K562 (cell line): Measurements from ENCODE around the gene OR2Z1. TPM values are rescaled to one million over a fixed set of nuclear protein-coding genes. Genes with fewer than 3 reads are reported as not detected.

Experiments used
- ATAC-seq: fragments of 200-7000 bp; cut with Tn5 transposase; 3 replicates; pipeline ENCODE4 v1.9.1; 2020; ENCODE audit warnings: moderate library complexity
- BruUV-seq: library from RNA; stranded (reverse); fragments of 400-500 nt; replicated peaks from 2 replicates; lab custom pipeline; 2021; lab: Mats Ljungman, UMichigan
- CTCF ChIA-PET: fragments of 300-600 bp; formaldehyde crosslinking; extraction: SDS; loops from one replicate; lab custom pipeline; 2021; ENCODE audit warnings: low intra/inter-chr PET ratio; lab: Yijun Ruan, JAX
- POLR2A ChIA-PET: fragments of 300-600, 350-650 bp; sonication (Branson Sonifier 250); formaldehyde crosslinking; extraction: SDS; loops from one replicate; lab custom pipeline; 2021; ENCODE audit warnings: antibody characterized with exemption, inconsistent platforms; lab: Yijun Ruan, JAX
- DNase-seq, 4 experiments: peaks; one replicate each; pipeline versions ENCODE4 v3.0.0 to v3.0.0-alpha.2; 2011 to 2018; ENCODE audit warnings: low spot score in 3 of 4, mixed read lengths in 3 of 4; ENCODE audit errors: extremely low read depth in 1 of 4
- FAIRE-seq: peaks from 2 replicates; lab custom pipeline; 2011; peaks lifted over from hg19 to GRCh38; lab: Jason Lieb, UNC
- H2AFZ ChIP-seq: 2 replicates; pipeline ENCODE4 v1.6.0; 2011; ENCODE audit warnings: low read depth, low read length, control low read depth, inconsistent platforms
- H3K27ac ChIP-seq: fragments of 200-600 bp; 3 replicates; pipeline ENCODE4 v1.8.0; 2011; ENCODE audit warnings: low read depth, mild to moderate bottlenecking, control low read depth, inconsistent platforms, low read length, moderate library complexity, mixed read lengths; ENCODE audit errors: extremely low read depth
- H3K27me3 ChIP-seq, 2 experiments: fragments of 300-600 bp in 1 of 2; 2 replicates in 1 of 2; 3 replicates in 1 of 2; pipeline versions ENCODE4 v1.6.0 to v1.8.0; 2011; ENCODE audit warnings: inconsistent platforms in 2 of 2, low read length in 2 of 2, mild to moderate bottlenecking in 1 of 2, mixed read lengths in 1 of 2, moderate library complexity in 1 of 2; ENCODE audit not compliant: control insufficient read depth in 2 of 2, insufficient read depth in 2 of 2
- H3K36me3 ChIP-seq: fragments of 300-600 bp; 3 replicates; pipeline ENCODE4 v1.8.0; 2011; ENCODE audit warnings: mild to moderate bottlenecking, low read length, inconsistent platforms; ENCODE audit not compliant: control insufficient read depth, insufficient read depth
- H3K4me1 ChIP-seq, 2 experiments: fragments of 200-600 bp in 1 of 2; replicated peaks in 1 of 2; 2 replicates in 1 of 2; 3 replicates in 1 of 2; pipeline versions ENCODE4 v1.5.1 to v1.8.0; 2011; ENCODE audit warnings: inconsistent platforms in 2 of 2, low read length in 2 of 2, mild to moderate bottlenecking in 1 of 2, mixed read lengths in 1 of 2, moderate library complexity in 1 of 2; ENCODE audit not compliant: control insufficient read depth in 2 of 2, insufficient read depth in 2 of 2
- H3K4me2 ChIP-seq: 2 replicates; pipeline ENCODE4 v1.6.1; 2011; ENCODE audit warnings: low read length, control low read depth, inconsistent platforms, mixed read lengths; ENCODE audit not compliant: insufficient read depth
- H3K4me3 ChIP-seq: fragments of 200-600 bp; sonication (generic), shearing (Covaris generic); 2 replicates; pipeline ENCODE4 v1.5.1; 2016; ENCODE audit warnings: control low read depth, inconsistent platforms
- H3K79me2 ChIP-seq: fragments of 200-600 bp; 3 replicates; pipeline ENCODE4 v1.8.0; 2011; ENCODE audit warnings: low read length, inconsistent platforms; ENCODE audit not compliant: control insufficient read depth, insufficient read depth
- H3K9ac ChIP-seq, 2 experiments: 2 replicates each; pipeline versions ENCODE4 v1.6.0 to v1.6.1; 2011; ENCODE audit warnings: low read depth in 2 of 2, low read length in 2 of 2, control low read depth in 1 of 2, inconsistent platforms in 1 of 2, mild to moderate bottlenecking in 1 of 2, mixed read lengths in 1 of 2; ENCODE audit not compliant: insufficient read depth in 1 of 2
- H3K9me1 ChIP-seq: one replicate; pipeline ENCODE4 v1.6.0; 2011; ENCODE audit warnings: inconsistent platforms, mild to moderate bottlenecking, low read length, moderate library complexity; ENCODE audit not compliant: control insufficient read depth, insufficient read depth
- H3K9me3 ChIP-seq: replicated peaks from 2 replicates; pipeline ENCODE4 v1.5.1; 2011; ENCODE audit warnings: low read depth, low read length, inconsistent platforms; ENCODE audit not compliant: control insufficient read depth, insufficient read depth
- H4K20me1 ChIP-seq: replicated peaks from 2 replicates; pipeline ENCODE4 v1.6.1; 2011; ENCODE audit warnings: low read length, inconsistent platforms, mixed read lengths; ENCODE audit not compliant: control insufficient read depth, insufficient read depth
- GABPB2 ChIP-seq: fragments of 250-450 bp; sonication (Bioruptor Pico); conservative IDR thresholded peaks from 2 replicates; pipeline ENCODE4 v1.5.1; 2021; ENCODE audit warnings: mild to moderate bottlenecking
- GTF2A2 ChIP-seq: IDR thresholded peaks from 2 replicates; pipeline ENCODE4 v1.6.1; 2016; ENCODE audit warnings: mild to moderate bottlenecking, missing genetic modification characterization, missing compliant biosample characterization
- HMGN3 ChIP-seq: IDR thresholded peaks from 2 replicates; pipeline ENCODE4 v1.6.1; 2011; ENCODE audit warnings: borderline replicate concordance, low read depth, mild to moderate bottlenecking, mixed read lengths, low read length; ENCODE audit not compliant: insufficient read length; ENCODE audit errors: extremely low read depth
- KAT7 ChIP-seq: sonication (generic); formaldehyde crosslinking; IDR thresholded peaks from 2 replicates; pipeline ENCODE4 v1.8.0; 2022; ENCODE audit warnings: missing genetic modification reagents, mild to moderate bottlenecking, borderline replicate concordance
- MAFG ChIP-seq: fragments of 450-650 bp; conservative IDR thresholded peaks from 2 replicates; pipeline ENCODE4 v1.6.1; 2016; ENCODE audit warnings: missing genetic modification characterization, missing compliant biosample characterization
- NFXL1 ChIP-seq: fragments of 450-650 bp; formaldehyde crosslinking; IDR thresholded peaks from 2 replicates; pipeline ENCODE4 v1.4.0; 2021; ENCODE audit warnings: mild to moderate bottlenecking
- NUFIP1 ChIP-seq: fragments of 450-650 bp; IDR thresholded peaks from 2 replicates; pipeline ENCODE4 v1.6.1; 2018; ENCODE audit not compliant: partially characterized antibody
- SLC30A9 ChIP-seq: fragments of 250-450 bp; sonication (Bioruptor Pico); IDR thresholded peaks from 2 replicates; pipeline ENCODE4 v1.8.0; 2022; ENCODE audit warnings: mild to moderate bottlenecking, moderate library complexity
- TOE1 ChIP-seq, 2 experiments: fragments of 450-650 bp in 1 of 2; sonication (generic) in 1 of 2; formaldehyde crosslinking in 1 of 2; IDR thresholded peaks; 2 replicates each; pipeline versions ENCODE4 v1.7.1 to v1.8.0; 2016 to 2022; ENCODE audit warnings: borderline replicate concordance in 2 of 2, mild to moderate bottlenecking in 2 of 2, antibody characterized with exemption in 1 of 2, inconsistent platforms in 1 of 2, low read depth in 1 of 2, missing genetic modification reagents in 1 of 2, moderate library complexity in 1 of 2
- ZSCAN32 ChIP-seq: fragments of 450-650 bp; formaldehyde crosslinking; IDR thresholded peaks from 2 replicates; pipeline ENCODE4 v1.4.0; 2020; ENCODE audit warnings: mild to moderate bottlenecking, moderate library complexity
- WGBS: fragments of 100-300 bp; shearing (Covaris generic); methylation state at CpG from one replicate; pipeline ENCODE4 v1.1.6; 2016; ENCODE audit warnings: low coverage, mixed read lengths; ENCODE audit not compliant: insufficient coverage; ENCODE audit errors: missing lambda C conversion rate; 5-methylcytosine and 5-hydroxymethylcytosine counted together
- in situ Hi-C: fragments of 300-500 bp; cut with MboI; formaldehyde crosslinking; loops from 4 replicates; pipeline ENCODE4 v1.15.0; 2018; ENCODE audit warnings: inconsistent platforms, mixed read lengths
- intact Hi-C: fragments of 100-400 bp; cut with micrococcal nuclease; formaldehyde crosslinking; loops from 2 replicates; pipeline ENCODE4 v1.14.2; 2022
- polyA plus RNA-seq, 8 experiments: library from polyadenylated mRNA; depleted of rRNA in 4 of 8; stranded (reverse) in 5 of 8; unstranded in 3 of 8; fragments of >200 nt; fragmentation: Nextera tagmentation in 2 of 8; fragmentation: Illumina TruSeq in 1 of 8; extraction: Ambion mirVana in 2 of 8; extraction: Trizol in 1 of 8; gene quantifications; 2 replicates each; pipeline versions ENCODE4 v1.2.1 to v1.2.3, GENCODE V29; 2011 to 2014; ENCODE audit warnings: inconsistent platforms in 1 of 8, missing spikeins in 1 of 8
- total RNA-seq, 7 experiments: library from RNA; depleted of rRNA in 6 of 7; stranded (reverse); fragments of >200 nt in 6 of 7; fragmentation: Illumina TruSeq in 2 of 7; extraction: Trizol in 2 of 7; gene quantifications; 2 replicates each; pipeline versions ENCODE4 v1.2.1 to v1.2.3, GENCODE V29; 2011 to 2021; ENCODE audit warnings: low replicate concordance in 1 of 7
- TF ChIP-seq, protein P1 (sequence below): sonication (generic); formaldehyde crosslinking; IDR thresholded peaks from 2 replicates; pipeline ENCODE4 v1.8.0; 2023; ENCODE audit warnings: mild to moderate bottlenecking, missing genetic modification reagents

OR2Z1 gene
- total and polyA plus RNA-seq, 9 of the 15 experiments (the other 6 are each of a cell fraction or from before 2014, with no cell fraction given), result 0.13 TPM; not detected in 8

- POLR2A ChIA-PET, result no interaction called here
- H3K9ac ChIP-seq, result no peak overlapping the region
- CTCF ChIA-PET, result no interaction called here
- no peaks in the 10 kb centered on the region for H3K36me3 ChIP-seq
- BruUV-seq, result no TSS peak
- H3K79me2 ChIP-seq, result no peaks in the 10 kb centered on the region
- H3K27ac ChIP-seq, result no peak overlapping the region
- no peak overlapping the region for H3K4me3 ChIP-seq
- DNase-seq (no peak), FAIRE-seq (no peak), ATAC-seq (no peak)
- no peaks in the 10 kb centered on the region for H3K9me3 ChIP-seq
- in situ Hi-C loops, result no loop called here
- WGBS, result 0% methylated on average over 3 of the region's 3 CpGs
- TF ChIP-seq, protein P1, sequence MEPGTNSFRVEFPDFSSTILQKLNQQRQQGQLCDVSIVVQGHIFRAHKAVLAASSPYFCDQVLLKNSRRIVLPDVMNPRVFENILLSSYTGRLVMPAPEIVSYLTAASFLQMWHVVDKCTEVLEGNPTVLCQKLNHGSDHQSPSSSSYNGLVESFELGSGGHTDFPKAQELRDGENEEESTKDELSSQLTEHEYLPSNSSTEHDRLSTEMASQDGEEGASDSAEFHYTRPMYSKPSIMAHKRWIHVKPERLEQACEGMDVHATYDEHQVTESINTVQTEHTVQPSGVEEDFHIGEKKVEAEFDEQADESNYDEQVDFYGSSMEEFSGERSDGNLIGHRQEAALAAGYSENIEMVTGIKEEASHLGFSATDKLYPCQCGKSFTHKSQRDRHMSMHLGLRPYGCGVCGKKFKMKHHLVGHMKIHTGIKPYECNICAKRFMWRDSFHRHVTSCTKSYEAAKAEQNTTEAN (CRISPR knock-in tag), result no peak
- no peak for TF ChIP-seq SLC30A9
- no peak for TF ChIP-seq MAFG
- TF ChIP-seq GABPB2 (CRISPR knock-in tag), result no peak
- TF ChIP-seq TOE1 (IDR thresholded peaks at IDR 0.05; ENCODE audit: borderline replicate concordance), result no peak
- no peak for TF ChIP-seq TOE1 (CRISPR knock-in tag; IDR thresholded peaks at IDR 0.05; ENCODE audit: borderline replicate concordance, low read depth)
- no peak for TF ChIP-seq NUFIP1
- TF ChIP-seq ZSCAN32 (CRISPR knock-in tag), result no peak
- no peak for TF ChIP-seq GTF2A2
- no peak for TF ChIP-seq NFXL1 (CRISPR knock-in tag)
- TF ChIP-seq HMGN3, result no peak
- no peak for TF ChIP-seq KAT7 (CRISPR knock-in tag)
- intact Hi-C loops, result no loop called here
- peaks cover 0 to 5% of the 10 kb centered on the region in 2 experiments; a peak in 1 of 5 replicates for H3K27me3 ChIP-seq
- no peak overlapping the region for H2AFZ ChIP-seq
- H4K20me1 ChIP-seq, result no peaks in the 10 kb centered on the region
- peaks cover 0 to 9% of the 10 kb centered on the region in 2 experiments; a peak in 2 of 5 replicates for H3K4me1 ChIP-seq
- no peaks in the 10 kb centered on the region for H3K9me1 ChIP-seq
- H3K4me2 ChIP-seq, result no peak overlapping the region
Observed at GRCh38 chr19:8675066-8675465, 46.4 kb upstream of the OR2Z1 start.
